ENCODE measurements around the gene DNMT3A. TPM values are rescaled to one million over a fixed set of nuclear protein-coding genes. Genes with fewer than 3 reads are reported as not detected.

DNMT3A gene
- total and polyA plus RNA-seq, 2 of the 8 experiments (the other 6 are each of a cell fraction or from before 2014, with no cell fraction given), result 33.6 to 178 TPM

- TF ChIP-seq CHD7 (IDR thresholded peaks at IDR 0.05; ENCODE audit: insufficient replicate concordance, low read length) (no peak), PHF8 (conservative IDR thresholded peaks at IDR 0.05; ENCODE audit: low read depth, low read length) (no peak), TAF1 (IDR thresholded peaks at IDR 0.05; ENCODE audit: low read depth, low read length) (no peak), KDM5A (IDR thresholded peaks at IDR 0.05; ENCODE audit: low read length) (no peak), RAD21 (IDR thresholded peaks at IDR 0.05 in 1 of 2, conservative IDR thresholded peaks at IDR 0.05 in 1 of 2; ENCODE audit: low read depth in 2 of 2, low read length in 2 of 2) (no peak), EGR1 (IDR thresholded peaks at IDR 0.05; ENCODE audit: borderline replicate concordance, low read depth, low read length) (no peak), RNF2 (IDR thresholded peaks at IDR 0.05; ENCODE audit: borderline replicate concordance, low read depth, low read length, missing control alignments, poor library complexity, severe bottlenecking) (no peak), SIX5 (IDR thresholded peaks at IDR 0.05; ENCODE audit: low read depth, low read length) (no peak), FOSL1 (IDR thresholded peaks at IDR 0.05; ENCODE audit: insufficient read depth, low read depth, low read length) (no peak), BCL11A (IDR thresholded peaks at IDR 0.05; ENCODE audit: low read depth in 2 of 2, low read length in 2 of 2) (no peak), TAF7 (optimal IDR thresholded peaks at IDR 0.05; ENCODE audit: borderline replicate concordance, low read depth, low read length) (no peak)
These were observed 95.7 kb downstream of the DNMT3A start (continued) for GRCh38 chr2:25246001-25246400.
